Caco-2 (cell line): Measurements from ENCODE around the gene KLHL41. TPM values are rescaled to one million over a fixed set of nuclear protein-coding genes. Genes with fewer than 3 reads are reported as not detected.

ENCODE experiments used
- BruUV-seq: library from RNA; stranded (reverse); fragments of 400-500 nt; replicated peaks from 2 replicates; lab custom pipeline; 2021; lab: Mats Ljungman, UMichigan
- CTCF ChIA-PET: fragments of 300-600 bp; sonication (Branson Sonifier 250); formaldehyde crosslinking; loops from one replicate; lab custom pipeline; 2022; ENCODE audit warnings: antibody characterized with exemption; lab: Charles Lee
- POLR2A ChIA-PET: fragments of 300-600 bp; sonication (Branson Sonifier 250); formaldehyde crosslinking; loops from one replicate; lab custom pipeline; 2022; ENCODE audit warnings: antibody characterized with exemption; lab: Charles Lee
- DNase-seq, 2 experiments: peaks; one replicate each; pipeline versions ENCODE4 v3.0.0 to v3.0.0-alpha.2; 2020 to 2022
- H3K27me3 ChIP-seq: replicated peaks from 2 replicates; pipeline ENCODE4 v1.6.0; 2011; ENCODE audit warnings: low read length; ENCODE audit not compliant: control insufficient read depth, insufficient read depth
- H3K36me3 ChIP-seq: 2 replicates; pipeline ENCODE4 v1.5.1; 2011; ENCODE audit warnings: low read length; ENCODE audit not compliant: control insufficient read depth, insufficient read depth
- H3K4me1 ChIP-seq: fragments of 250-450 bp; sonication (Bioruptor Pico); 2 replicates; pipeline ENCODE4 v1.5.1; 2020; ENCODE audit warnings: mild to moderate bottlenecking
- H3K4me3 ChIP-seq: 2 replicates; pipeline ENCODE4 v1.5.1; 2011; ENCODE audit warnings: low read depth, mild to moderate bottlenecking, control low read depth, low read length
- H3K9me3 ChIP-seq: fragments of 250-450 bp; sonication (Bioruptor Pico); 2 replicates; pipeline ENCODE4 v1.5.1; 2020; ENCODE audit warnings: mild to moderate bottlenecking, moderate library complexity
- H3K27ac Mint-ChIP-seq: one replicate; pipeline ENCODE4 v1.8.0; 2022; ENCODE audit warnings: mixed read lengths; ENCODE audit not compliant: unreplicated experiment
- H3K27me3 Mint-ChIP-seq: one replicate; pipeline ENCODE4 v1.8.0; 2022; ENCODE audit warnings: mixed read lengths; ENCODE audit not compliant: insufficient read depth, unreplicated experiment
- H3K36me3 Mint-ChIP-seq: one replicate; pipeline ENCODE4 v1.8.0; 2022; ENCODE audit warnings: mild to moderate bottlenecking, mixed read lengths; ENCODE audit not compliant: insufficient read depth, unreplicated experiment
- H3K4me1 Mint-ChIP-seq: one replicate; pipeline ENCODE4 v1.8.0; 2022; ENCODE audit warnings: low read depth, mixed read lengths; ENCODE audit not compliant: unreplicated experiment
- H3K4me3 Mint-ChIP-seq: one replicate; pipeline ENCODE4 v1.8.0; 2022; ENCODE audit warnings: mild to moderate bottlenecking, moderate library complexity, mixed read lengths; ENCODE audit not compliant: unreplicated experiment
- H3K9me3 Mint-ChIP-seq: one replicate; pipeline ENCODE4 v1.8.0; 2022; ENCODE audit warnings: mixed read lengths; ENCODE audit not compliant: unreplicated experiment
- CTCF ChIP-seq, 2 experiments: fragments of 200-600 bp in 1 of 2; IDR thresholded peaks; 1 replicate in 1 of 2; 2 replicates in 1 of 2; pipeline versions ENCODE4 v1.5.1 to v1.8.0; 2011 to 2022; ENCODE audit warnings: antibody characterized with exemption in 1 of 2, control low read depth in 1 of 2, inconsistent platforms in 1 of 2, low read depth in 1 of 2, low read length in 1 of 2, mild to moderate bottlenecking in 1 of 2, moderate library complexity in 1 of 2; ENCODE audit not compliant: insufficient read depth in 1 of 2, severe bottlenecking in 1 of 2, unreplicated experiment in 1 of 2
- intact Hi-C: fragments of 100-400 bp; cut with micrococcal nuclease; formaldehyde crosslinking; loops from one replicate; pipeline ENCODE4 v1.10.0; 2022; ENCODE audit not compliant: unreplicated experiment
- total RNA-seq: library from RNA; stranded (reverse); gene quantifications from 2 replicates; pipeline ENCODE4 v1.2.3, GENCODE V29; 2022

Gene KLHL41
- total RNA-seq, 1 experiment from 2014 or later: not detected

DNA sequence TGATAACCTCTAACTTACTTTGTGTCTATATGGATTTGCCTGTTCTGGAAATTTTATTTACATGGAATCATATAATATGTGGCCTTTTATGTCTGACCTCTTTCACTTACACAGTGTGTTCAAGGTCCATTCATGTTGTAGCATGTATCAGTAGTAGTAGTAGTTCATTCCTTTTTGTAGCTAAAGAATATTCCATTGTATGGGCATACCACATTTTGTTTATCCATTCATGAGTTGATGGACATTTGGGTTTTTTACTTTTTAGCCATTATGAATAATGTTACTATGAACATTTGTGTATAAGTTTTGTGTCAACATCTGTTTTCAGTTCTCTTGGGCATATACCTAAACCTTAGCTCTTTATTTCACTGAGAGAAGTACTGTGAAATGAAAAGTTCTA is 18.7 kb upstream of the KLHL41 start:
- no peaks in the 10 kb centered on the region for H3K27me3 Mint-ChIP-seq
- H3K27ac Mint-ChIP-seq: no peak overlapping the region
- H3K4me3 ChIP-seq: no peak overlapping the region
- no peaks in the 10 kb centered on the region for H3K36me3 ChIP-seq
- BruUV-seq: no TSS peak
- no peaks in the 10 kb centered on the region for H3K9me3 Mint-ChIP-seq
- intact Hi-C loops: no loop called here
- DNase-seq: no peak
- peaks cover 8% of the 10 kb centered on the region; the same call in 1 of the 2 replicates for H3K4me1 ChIP-seq
- no peak overlapping the region for H3K4me3 Mint-ChIP-seq
- ChIA-PET CTCF (no interaction called here), POLR2A (no interaction called here)
- no peak for TF ChIP-seq CTCF (IDR thresholded peaks at IDR 0.05; ENCODE audit: insufficient read depth in 1 of 2, low read depth in 1 of 2, low read length in 1 of 2, severe bottlenecking in 1 of 2, unreplicated experiment in 1 of 2)
- no peaks in the 10 kb centered on the region for H3K36me3 Mint-ChIP-seq
- H3K4me1 Mint-ChIP-seq: peaks cover 8% of the 10 kb centered on the region
- no peaks in the 10 kb centered on the region for H3K27me3 ChIP-seq
- no peaks in the 10 kb centered on the region for H3K9me3 ChIP-seq

DNA sequence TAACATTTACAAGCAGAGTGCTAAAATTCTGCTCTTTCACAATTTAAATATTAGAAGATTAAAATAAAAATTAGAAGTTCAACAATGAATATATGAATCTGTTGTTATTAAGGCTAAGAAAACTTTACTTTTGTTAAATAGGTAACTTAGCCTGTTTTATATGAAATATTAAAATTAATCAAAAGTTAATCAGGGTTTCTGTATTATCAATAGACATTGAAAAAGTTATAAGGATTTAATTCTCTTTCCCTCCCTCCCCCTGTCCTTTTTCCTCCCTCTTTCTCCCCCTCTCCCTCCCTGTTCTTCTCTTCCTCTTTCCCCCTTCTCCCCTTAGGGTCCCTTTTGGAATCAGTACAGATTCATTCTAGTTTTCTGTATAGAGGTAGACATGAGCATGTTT is 18.1 kb upstream of the KLHL41 start:
- no peak for TF ChIP-seq CTCF (IDR thresholded peaks at IDR 0.05; ENCODE audit: insufficient read depth in 1 of 2, low read depth in 1 of 2, low read length in 1 of 2, severe bottlenecking in 1 of 2, unreplicated experiment in 1 of 2)
- CTCF ChIA-PET: no interaction called here
- H3K27me3 ChIP-seq: no peaks in the 10 kb centered on the region
- H3K4me1 Mint-ChIP-seq: peaks cover 8% of the 10 kb centered on the region
- peaks cover 8% of the 10 kb centered on the region; the same call in 1 of the 2 replicates for H3K4me1 ChIP-seq
- H3K4me3 Mint-ChIP-seq: no peak overlapping the region
- no peak overlapping the region for H3K4me3 ChIP-seq
- no peak overlapping the region for H3K27ac Mint-ChIP-seq
- BruUV-seq: no TSS peak
- no peaks in the 10 kb centered on the region for H3K36me3 Mint-ChIP-seq
- no peaks in the 10 kb centered on the region for H3K9me3 ChIP-seq
- DNase-seq: no peak
- H3K9me3 Mint-ChIP-seq: no peaks in the 10 kb centered on the region
- POLR2A ChIA-PET: no interaction called here
- no peaks in the 10 kb centered on the region for H3K36me3 ChIP-seq
- intact Hi-C loops: no loop called here
- H3K27me3 Mint-ChIP-seq: no peaks in the 10 kb centered on the region

DNA sequence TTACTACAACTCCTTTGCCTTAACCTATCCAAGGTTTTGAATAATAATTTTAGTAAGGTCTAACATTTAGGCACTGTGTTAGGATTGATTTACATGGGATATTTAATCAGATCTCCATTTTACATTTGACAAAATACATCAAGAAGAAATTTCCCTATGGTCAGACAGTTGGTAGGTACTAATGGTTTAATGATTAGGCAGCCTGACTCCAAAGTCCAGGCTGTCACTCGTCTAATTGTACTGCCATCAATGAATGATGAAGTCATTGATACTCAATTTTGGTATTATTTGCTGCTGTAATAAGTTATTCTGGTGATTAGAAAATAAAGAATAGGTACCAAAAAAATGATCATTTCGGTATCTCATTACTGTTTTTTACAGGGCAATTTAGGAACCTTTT is 16.1 kb upstream of the KLHL41 start:
- no peak overlapping the region for H3K4me3 ChIP-seq
- H3K27me3 Mint-ChIP-seq: no peaks in the 10 kb centered on the region
- H3K9me3 Mint-ChIP-seq: no peaks in the 10 kb centered on the region
- TF ChIP-seq CTCF (IDR thresholded peaks at IDR 0.05; ENCODE audit: insufficient read depth in 1 of 2, low read depth in 1 of 2, low read length in 1 of 2, severe bottlenecking in 1 of 2, unreplicated experiment in 1 of 2): no peak
- H3K27me3 ChIP-seq: no peaks in the 10 kb centered on the region
- peaks cover 8% of the 10 kb centered on the region for H3K4me1 Mint-ChIP-seq
- intact Hi-C loops: no loop called here
- H3K27ac Mint-ChIP-seq: no peak overlapping the region
- no peak for DNase-seq
- BruUV-seq: no TSS peak
- H3K4me1 ChIP-seq: peaks cover 8% of the 10 kb centered on the region; the same call in 1 of the 2 replicates
- H3K36me3 ChIP-seq: no peaks in the 10 kb centered on the region
- CTCF ChIA-PET: interaction anchor here (2.5 kb wide), 1 partner anchor 14 kb away, joined by 8 read pairs; the partner anchor contains the start of gene BBS5
- POLR2A ChIA-PET: no interaction called here
- no peak overlapping the region for H3K4me3 Mint-ChIP-seq
- H3K36me3 Mint-ChIP-seq: no peaks in the 10 kb centered on the region
- H3K9me3 ChIP-seq: no peaks in the 10 kb centered on the region
